ENCODE data around the gene ARPP21. TPM values are rescaled to one million over a fixed set of nuclear protein-coding genes. Genes with fewer than 3 reads are reported as not detected.

Gene ARPP21
- polyA plus RNA-seq, 3 donors = not detected

- WGBS (ENCODE audit: insufficient coverage) = no CpG with 5 or more reads among the region's 5 CpGs
These were observed 38.5 kb downstream of the ARPP21 start for GRCh38 chr3:35677797-35678196.

GRCh38 chr3:35678643-35679161 is 39.4 kb downstream of the ARPP21 start:
- Histone ChIP-seq H3K27me3 (ENCODE audit: control insufficient read depth in 2 of 2, insufficient read depth in 2 of 2, low read length in 2 of 2) (no peaks in the 10 kb centered on the region), H3K4me3 (replicated peaks in 1 of 3; ENCODE audit: low read depth in 2 of 3, low read length in 3 of 3) (no peak overlapping the region), H3K79me2 (ENCODE audit: insufficient read depth, low read length) (no peaks in the 10 kb centered on the region), H3K9ac (ENCODE audit: insufficient read depth, low read length, poor library complexity, severe bottlenecking) (no peak overlapping the region), H2AFZ (ENCODE audit: insufficient read depth, low read depth, low read length, poor library complexity, severe bottlenecking) (no peak overlapping the region), H3K36me3 (replicated peaks in 1 of 2; ENCODE audit: control insufficient read depth in 1 of 2, insufficient read depth in 2 of 2, low read length in 2 of 2) (no peaks in the 10 kb centered on the region), H3K9me3 (replicated peaks in 1 of 2; ENCODE audit: control insufficient read depth in 1 of 2, insufficient read depth in 1 of 2, low read length in 2 of 2) (no peaks in the 10 kb centered on the region), H3K27ac (ENCODE audit: low read depth in 1 of 2, low read length in 2 of 2) (no peak overlapping the region), H4K20me1 (ENCODE audit: insufficient read depth, low read length) (no peaks in the 10 kb centered on the region), H3K4me1 (ENCODE audit: control insufficient read depth in 1 of 2, insufficient read depth in 2 of 2, low read length in 2 of 2) (peaks cover 10 to 15% of the 10 kb centered on the region in 2 donors), H3K4me2 (replicated peaks; ENCODE audit: extremely low read depth, low read length, poor library complexity, severe bottlenecking) (no peak overlapping the region)
- Mint-ChIP-seq H3K27me3 (ENCODE audit: low read depth in 3 of 3) (no peaks in the 10 kb centered on the region), H3K4me3 (no peak overlapping the region), H3K9me3 (no peaks in the 10 kb centered on the region), H3K36me3 (no peaks in the 10 kb centered on the region), H3K4me1 (peaks cover 13% of the 10 kb centered on the region), H3K27ac (no peak overlapping the region)
- no peak for DNase-seq
- TF ChIP-seq CTCF (IDR thresholded peaks at IDR 0.05) = no peak
- WGBS (ENCODE audit: insufficient coverage) = 86% methylated on average over 6 of the region's 7 CpGs
- intact Hi-C loops (cut with micrococcal nuclease) = no loop called here

More at GRCh38 chr3:35677797-35678196, 38.5 kb downstream of the ARPP21 start:
- no peaks in the 10 kb centered on the region for H3K27me3 Mint-ChIP-seq (ENCODE audit: low read depth in 3 of 3)
- intact Hi-C loops (cut with micrococcal nuclease) = no loop called here
- peaks cover 7% of the 10 kb centered on the region for H3K4me1 Mint-ChIP-seq
- H3K36me3 Mint-ChIP-seq = no peaks in the 10 kb centered on the region
- Histone ChIP-seq H3K79me2 (ENCODE audit: insufficient read depth, low read length) (no peaks in the 10 kb centered on the region), H3K9ac (ENCODE audit: insufficient read depth, low read length, poor library complexity, severe bottlenecking) (no peak overlapping the region), H3K9me3 (replicated peaks in 1 of 2; ENCODE audit: control insufficient read depth in 1 of 2, insufficient read depth in 1 of 2, low read length in 2 of 2) (no peaks in the 10 kb centered on the region), H3K4me3 (replicated peaks in 1 of 3; ENCODE audit: low read depth in 2 of 3, low read length in 3 of 3) (no peak overlapping the region), H3K27me3 (ENCODE audit: control insufficient read depth in 2 of 2, insufficient read depth in 2 of 2, low read length in 2 of 2) (no peaks in the 10 kb centered on the region), H2AFZ (ENCODE audit: insufficient read depth, low read depth, low read length, poor library complexity, severe bottlenecking) (no peak overlapping the region), H3K4me1 (ENCODE audit: control insufficient read depth in 1 of 2, insufficient read depth in 2 of 2, low read length in 2 of 2) (peaks cover 10 to 11% of the 10 kb centered on the region in 2 donors), H3K27ac (ENCODE audit: low read depth in 1 of 2, low read length in 2 of 2) (no peak overlapping the region), H3K36me3 (replicated peaks in 1 of 2; ENCODE audit: control insufficient read depth in 1 of 2, insufficient read depth in 2 of 2, low read length in 2 of 2) (no peaks in the 10 kb centered on the region), H3K4me2 (replicated peaks; ENCODE audit: extremely low read depth, low read length, poor library complexity, severe bottlenecking) (no peak overlapping the region), H4K20me1 (ENCODE audit: insufficient read depth, low read length) (no peaks in the 10 kb centered on the region)
- TF ChIP-seq CTCF (IDR thresholded peaks at IDR 0.05) = no peak
- no peaks in the 10 kb centered on the region for H3K9me3 Mint-ChIP-seq
- no peak for DNase-seq
- no peak overlapping the region for H3K4me3 Mint-ChIP-seq
- no peak overlapping the region for H3K27ac Mint-ChIP-seq
